Left lung (tissue), 10 donors: ENCODE measurements around the gene SORBS1. TPM values are rescaled to one million over a fixed set of nuclear protein-coding genes. Genes with fewer than 3 reads are reported as not detected.

Experiments
- ATAC-seq: fragments of 200-7000 bp; cut with Tn5 transposase; one replicate; pipeline ENCODE4 v1.9.1; 2020; ENCODE audit warnings: moderate library complexity
- DNase-seq, 4 donors: peaks; one replicate each; pipeline ENCODE4 v3.0.0-alpha.2; 2013 to 2020
- H3K27ac ChIP-seq, 2 donors: fragments of 200-600 bp; sonication (generic) in 1 of 2; one replicate each; pipeline versions ENCODE4 v1.5.0 to v1.8.0; 2020 to 2021
- H3K27me3 ChIP-seq, 2 donors: fragments of 200-600 bp; sonication (generic) in 1 of 2; one replicate each; pipeline versions ENCODE4 v1.5.0 to v1.8.0; 2020 to 2021
- H3K36me3 ChIP-seq, 2 donors: fragments of 200-600 bp; sonication (generic) in 1 of 2; one replicate each; pipeline versions ENCODE4 v1.5.0 to v1.8.0; 2020 to 2021
- H3K4me1 ChIP-seq, 2 donors: fragments of 200-600 bp; one replicate each; pipeline ENCODE4 v1.8.0; 2021
- H3K4me3 ChIP-seq, 2 donors: fragments of 200-600 bp; sonication (generic) in 1 of 2; one replicate each; pipeline versions ENCODE4 v1.5.0 to v1.8.0; 2020 to 2021; ENCODE audit warnings: mild to moderate bottlenecking in 1 of 2
- H3K9me3 ChIP-seq, 2 donors: fragments of 200-600 bp; sonication (generic) in 1 of 2; one replicate each; pipeline versions ENCODE4 v1.5.0 to v1.8.0; 2020 to 2021
- intact Hi-C, 2 donors: fragments of 100-400 bp; cut with DNase I; formaldehyde crosslinking; loops; one replicate each; pipeline versions ENCODE4 v1.11.2 to v1.14.2; 2022
- polyA plus RNA-seq, 6 donors: library from polyadenylated mRNA; unstranded; fragments of 120-200 nt; gene quantifications; one replicate each; pipeline ENCODE4 v1.2.1, GENCODE V29; 2013; ENCODE audit not compliant: insufficient read length in 6 of 6
- total RNA-seq, 2 donors: library from RNA; stranded (reverse); fragmentation: NEBNext Ultra II Directional; extraction: Animal tissue kit (Norgen Biotek cat#: 25700); gene quantifications; one replicate each; pipeline ENCODE4 v1.2.1, GENCODE V29; 2021
- TF ChIP-seq, protein P1 (sequence below), 2 donors: fragments of 200-600 bp; sonication (generic) in 1 of 2; IDR thresholded peaks; one replicate each; pipeline versions ENCODE4 v1.5.0 to v1.8.0; 2021; ENCODE audit warnings: antibody characterized with exemption in 2 of 2
- donor health status: DM: no; HTN: yes; CAD: no.
- donor health status: DM: no; HTN: no; CAD: no.

Gene SORBS1
- total and polyA plus RNA-seq, 8 donors = 23.3 to 52.7 (median 36.4) TPM

- peaks cover 11 to 14% of the 10 kb centered on the region in 2 donors for H3K4me1 ChIP-seq
- ATAC-seq = no peak
- no peak overlapping the region for H3K27ac ChIP-seq
- no peak overlapping the region for H3K4me3 ChIP-seq
- TF ChIP-seq, protein P1, sequence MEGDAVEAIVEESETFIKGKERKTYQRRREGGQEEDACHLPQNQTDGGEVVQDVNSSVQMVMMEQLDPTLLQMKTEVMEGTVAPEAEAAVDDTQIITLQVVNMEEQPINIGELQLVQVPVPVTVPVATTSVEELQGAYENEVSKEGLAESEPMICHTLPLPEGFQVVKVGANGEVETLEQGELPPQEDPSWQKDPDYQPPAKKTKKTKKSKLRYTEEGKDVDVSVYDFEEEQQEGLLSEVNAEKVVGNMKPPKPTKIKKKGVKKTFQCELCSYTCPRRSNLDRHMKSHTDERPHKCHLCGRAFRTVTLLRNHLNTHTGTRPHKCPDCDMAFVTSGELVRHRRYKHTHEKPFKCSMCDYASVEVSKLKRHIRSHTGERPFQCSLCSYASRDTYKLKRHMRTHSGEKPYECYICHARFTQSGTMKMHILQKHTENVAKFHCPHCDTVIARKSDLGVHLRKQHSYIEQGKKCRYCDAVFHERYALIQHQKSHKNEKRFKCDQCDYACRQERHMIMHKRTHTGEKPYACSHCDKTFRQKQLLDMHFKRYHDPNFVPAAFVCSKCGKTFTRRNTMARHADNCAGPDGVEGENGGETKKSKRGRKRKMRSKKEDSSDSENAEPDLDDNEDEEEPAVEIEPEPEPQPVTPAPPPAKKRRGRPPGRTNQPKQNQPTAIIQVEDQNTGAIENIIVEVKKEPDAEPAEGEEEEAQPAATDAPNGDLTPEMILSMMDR (IDR thresholded peaks at IDR 0.05) = no peak
- H3K36me3 ChIP-seq = no peaks in the 10 kb centered on the region
- no peaks in the 10 kb centered on the region for H3K9me3 ChIP-seq
- no peak for DNase-seq
- peaks cover 0 to 7% of the 10 kb centered on the region in 2 donors for H3K27me3 ChIP-seq
- intact Hi-C loops = no loop called here
Observed at GRCh38 chr10:95296764-95297163, 264.4 kb downstream of the SORBS1 start.

DNA sequence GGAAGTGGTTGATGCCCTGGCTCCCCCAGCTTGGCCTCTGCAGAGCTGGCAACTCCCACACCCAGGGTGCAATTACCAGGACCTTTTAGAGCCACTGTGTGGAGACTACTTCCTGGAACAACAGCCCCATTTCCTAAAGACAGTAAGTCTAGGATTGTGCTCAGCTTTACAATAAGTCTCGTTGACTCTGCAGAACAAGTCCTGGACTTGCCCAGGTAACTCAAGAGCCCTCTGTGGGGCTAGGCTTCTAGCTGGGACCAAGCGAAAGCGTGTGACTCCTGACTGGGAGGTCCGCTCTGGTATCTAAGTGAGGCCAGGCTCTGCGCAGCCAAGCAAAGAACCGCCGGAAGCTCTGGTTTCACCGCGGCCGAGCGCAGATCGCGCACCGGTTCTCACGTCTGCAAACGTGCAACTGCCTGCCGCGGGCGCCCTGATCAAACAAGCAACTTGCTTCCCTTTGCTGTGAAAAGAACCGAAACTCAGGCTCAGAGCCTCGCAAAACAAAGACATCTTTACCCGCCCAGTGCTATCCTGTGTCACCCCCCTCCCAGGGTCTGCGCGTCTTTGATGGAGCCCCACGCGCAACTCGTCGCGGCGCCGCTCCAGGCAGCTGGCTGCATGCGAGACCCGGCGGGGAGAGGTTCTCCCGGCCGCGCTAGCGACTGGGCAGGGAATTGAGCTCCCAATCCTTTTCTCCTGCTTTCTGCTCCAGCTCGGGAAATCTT is 266.0 kb downstream of the SORBS1 start:
- TF ChIP-seq, protein P1 (IDR thresholded peaks at IDR 0.05) = no peak
- Histone ChIP-seq H3K27ac (peak overlapping the region; percentile 16 to 60), H3K4me1 (peaks cover 11 to 24% of the 10 kb centered on the region in 2 donors), H3K27me3 (peaks cover 0 to 21% of the 10 kb centered on the region in 2 donors), H3K4me3 (peak overlapping the region; percentile 21 to 26), H3K9me3 (no peaks in the 10 kb centered on the region), H3K36me3 (no peaks in the 10 kb centered on the region)
- intact Hi-C loops = no loop called here
- DNase-seq (peak; percentile 42 to 86 (median 64)), ATAC-seq (peak; percentile 68)

GRCh38 chr10:95293631-95294030 is 267.5 kb downstream of the SORBS1 start:
- no peak overlapping the region for H3K27ac ChIP-seq
- H3K9me3 ChIP-seq = no peaks in the 10 kb centered on the region
- H3K36me3 ChIP-seq = no peaks in the 10 kb centered on the region
- ATAC-seq (no peak), DNase-seq (no peak)
- H3K4me1 ChIP-seq = peaks cover 11 to 34% of the 10 kb centered on the region in 2 donors
- peaks cover 0 to 33% of the 10 kb centered on the region in 2 donors for H3K27me3 ChIP-seq
- no peak overlapping the region for H3K4me3 ChIP-seq
- TF ChIP-seq, protein P1 (IDR thresholded peaks at IDR 0.05) = no peak
- intact Hi-C loops = no loop called here

GRCh38 chr10:95291365-95292039 is 269.7 kb downstream of the SORBS1 start:
- peak overlapping the region; percentile 61 to 92 for H3K4me3 ChIP-seq
- no peaks in the 10 kb centered on the region for H3K36me3 ChIP-seq
- ATAC-seq (no peak), DNase-seq (no peak)
- H3K27ac ChIP-seq = peak overlapping the region; percentile 51 to 91
- TF ChIP-seq, protein P1 (IDR thresholded peaks at IDR 0.05) = no peak
- intact Hi-C loops = no loop called here
- peaks cover 0 to 33% of the 10 kb centered on the region in 2 donors for H3K27me3 ChIP-seq
- no peaks in the 10 kb centered on the region for H3K9me3 ChIP-seq
- peaks cover 18 to 54% of the 10 kb centered on the region in 2 donors for H3K4me1 ChIP-seq
